ENCODE data around the gene CYTH1. TPM values are rescaled to one million over a fixed set of nuclear protein-coding genes. Genes with fewer than 3 reads are reported as not detected.

Gene CYTH1
- total RNA-seq, 1 experiment from 2014 or later, result 29.6 TPM

DNA sequence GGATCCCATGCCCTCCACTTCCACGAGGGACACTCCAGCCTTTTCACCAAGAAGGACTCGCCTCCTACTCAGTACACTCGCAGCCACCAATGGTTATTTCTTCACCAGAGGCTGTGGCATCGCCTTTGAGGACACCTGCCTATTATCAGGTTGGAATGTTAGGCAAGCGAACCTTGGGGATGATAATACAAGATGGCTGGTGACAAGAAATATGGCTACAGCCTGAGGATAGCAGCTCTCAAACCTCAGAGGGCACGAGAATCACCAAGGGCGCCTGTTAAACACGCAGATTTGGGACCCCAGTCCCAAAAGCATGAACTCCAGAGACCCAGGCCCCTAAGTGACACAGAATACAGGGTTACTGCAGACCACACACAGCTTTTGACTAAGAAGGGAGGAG is 58.1 kb downstream of the CYTH1 start:
- BruUV-seq (replicated peaks), result no TSS peak
- no peak for TF ChIP-seq CTCF (IDR thresholded peaks at IDR 0.05; ENCODE audit: insufficient read depth in 1 of 2, low read depth in 1 of 2, low read length in 1 of 2, severe bottlenecking in 1 of 2, unreplicated experiment in 1 of 2)

DNA sequence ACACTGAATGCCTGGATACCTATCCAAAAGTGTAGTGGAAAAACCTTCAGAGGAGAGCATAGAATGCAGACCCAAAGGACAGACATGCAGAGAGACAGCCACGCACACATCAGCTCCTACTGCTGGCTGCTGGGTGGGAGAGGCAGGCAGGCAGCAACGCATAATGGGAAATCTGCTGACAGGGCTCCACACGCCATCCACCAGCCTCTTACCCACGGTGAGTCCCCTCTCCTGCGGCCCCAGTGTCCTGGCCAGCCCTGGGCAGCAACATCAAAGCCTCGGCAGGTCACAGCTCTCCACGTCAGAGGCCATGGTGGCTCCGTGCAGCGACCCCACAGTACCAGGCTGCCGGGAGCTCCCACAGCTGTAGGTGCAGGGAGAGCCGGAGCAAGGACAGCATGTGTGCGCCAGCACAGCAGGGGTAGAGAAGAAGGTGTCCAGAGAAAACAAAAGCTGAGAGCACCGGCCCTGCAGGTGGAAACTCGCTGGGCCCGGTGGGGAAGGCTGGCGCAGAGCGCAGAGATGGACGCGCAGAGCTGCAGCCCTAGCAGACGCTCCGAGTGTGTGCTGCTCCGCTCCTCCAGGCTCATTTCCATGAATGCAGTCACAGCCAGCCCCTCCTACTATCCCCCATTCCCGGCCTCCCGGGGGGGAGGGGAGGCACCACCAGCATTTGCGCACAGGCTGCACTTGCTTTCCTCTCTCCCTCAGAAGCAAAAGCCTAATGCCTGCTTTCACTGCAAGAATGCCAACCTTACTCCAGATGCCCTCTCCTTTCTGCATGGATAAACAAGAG is 58.9 kb downstream of the CYTH1 start:
- POLR2A ChIA-PET, result no interaction called here
- Mint-ChIP-seq H3K4me1 (ENCODE audit: low read depth, unreplicated experiment) (peaks cover 17% of the 10 kb centered on the region), H3K27me3 (ENCODE audit: insufficient read depth, unreplicated experiment) (no peaks in the 10 kb centered on the region), H3K9me3 (ENCODE audit: unreplicated experiment) (no peaks in the 10 kb centered on the region), H3K36me3 (ENCODE audit: insufficient read depth, unreplicated experiment) (peaks cover 4% of the 10 kb centered on the region), H3K27ac (ENCODE audit: unreplicated experiment) (no peak overlapping the region), H3K4me3 (ENCODE audit: unreplicated experiment) (no peak overlapping the region)
- BruUV-seq (replicated peaks), result no TSS peak
- TF ChIP-seq CTCF (IDR thresholded peaks at IDR 0.05; ENCODE audit: insufficient read depth in 1 of 2, low read depth in 1 of 2, low read length in 1 of 2, severe bottlenecking in 1 of 2, unreplicated experiment in 1 of 2), result no peak
- Histone ChIP-seq H3K27me3 (replicated peaks; ENCODE audit: control insufficient read depth, insufficient read depth, low read length) (no peaks in the 10 kb centered on the region), H3K4me3 (ENCODE audit: low read depth, low read length) (no peak overlapping the region), H3K4me1 (peaks cover 24% of the 10 kb centered on the region), H3K9me3 (no peaks in the 10 kb centered on the region), H3K36me3 (ENCODE audit: control insufficient read depth, insufficient read depth, low read length) (peaks cover 1% of the 10 kb centered on the region; the same call in 1 of the 2 replicates)
- DNase-seq, result no peak
- CTCF ChIA-PET, result no interaction called here
- intact Hi-C loops (cut with micrococcal nuclease; ENCODE audit: unreplicated experiment), result no loop called here

More for the DNA sequence above, 58.1 kb downstream of the CYTH1 start:
- Mint-ChIP-seq H3K4me3 (ENCODE audit: unreplicated experiment) (no peak overlapping the region), H3K9me3 (ENCODE audit: unreplicated experiment) (no peaks in the 10 kb centered on the region), H3K4me1 (ENCODE audit: low read depth, unreplicated experiment) (peaks cover 17% of the 10 kb centered on the region), H3K27ac (ENCODE audit: unreplicated experiment) (no peak overlapping the region), H3K36me3 (ENCODE audit: insufficient read depth, unreplicated experiment) (peaks cover 4% of the 10 kb centered on the region), H3K27me3 (ENCODE audit: insufficient read depth, unreplicated experiment) (no peaks in the 10 kb centered on the region)
- no peak overlapping the region for H3K4me3 ChIP-seq (ENCODE audit: low read depth, low read length)
- H3K4me1 ChIP-seq, result peaks cover 22% of the 10 kb centered on the region
- no peaks in the 10 kb centered on the region for H3K9me3 ChIP-seq
- H3K36me3 ChIP-seq (ENCODE audit: control insufficient read depth, insufficient read depth, low read length), result peaks cover 1% of the 10 kb centered on the region; the same call in 1 of the 2 replicates
- ChIA-PET CTCF (no interaction called here), POLR2A (no interaction called here)
- intact Hi-C loops (cut with micrococcal nuclease; ENCODE audit: unreplicated experiment), result no loop called here
- DNase-seq, result no peak
- H3K27me3 ChIP-seq (replicated peaks; ENCODE audit: control insufficient read depth, insufficient read depth, low read length), result no peaks in the 10 kb centered on the region

DNA sequence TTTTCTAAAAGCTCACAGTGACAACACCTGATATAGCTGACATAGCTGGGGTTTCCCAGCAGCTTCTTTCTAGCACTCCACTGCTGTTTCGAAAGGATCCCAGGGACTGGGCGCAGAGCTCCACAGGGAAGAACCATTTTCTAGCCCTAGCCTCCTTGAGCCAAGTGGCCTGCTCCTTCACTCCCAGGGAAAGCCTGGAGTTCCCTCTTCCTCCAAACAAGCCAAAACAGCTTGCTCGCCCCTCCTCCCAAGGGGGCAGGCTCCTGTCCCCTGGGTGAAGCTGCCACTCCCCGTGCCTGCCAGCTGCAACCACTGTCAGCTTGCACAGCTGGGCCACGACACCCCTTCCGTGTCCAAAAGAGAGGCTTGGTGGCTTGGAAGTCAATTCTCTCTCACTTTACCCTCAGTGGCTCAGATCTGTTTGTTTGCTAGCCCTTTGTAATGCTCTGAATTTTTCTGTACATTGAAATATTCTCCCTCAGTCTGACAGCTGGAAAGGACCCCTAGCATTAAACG is 59.8 kb downstream of the CYTH1 start:
- no peaks in the 10 kb centered on the region for H3K27me3 Mint-ChIP-seq (ENCODE audit: insufficient read depth, unreplicated experiment)
- peaks cover 24% of the 10 kb centered on the region for H3K4me1 ChIP-seq
- POLR2A ChIA-PET, result no interaction called here
- no peak overlapping the region for H3K4me3 ChIP-seq (ENCODE audit: low read depth, low read length)
- H3K9me3 ChIP-seq, result no peaks in the 10 kb centered on the region
- no TSS peak for BruUV-seq (replicated peaks)
- H3K4me3 Mint-ChIP-seq (ENCODE audit: unreplicated experiment), result no peak overlapping the region
- H3K36me3 ChIP-seq (ENCODE audit: control insufficient read depth, insufficient read depth, low read length), result 0 out of 2 replicates have a peak, but pooled peaks cover 1% of the 10 kb centered on the region
- no peaks in the 10 kb centered on the region for H3K27me3 ChIP-seq (replicated peaks; ENCODE audit: control insufficient read depth, insufficient read depth, low read length)
- no peak overlapping the region for H3K27ac Mint-ChIP-seq (ENCODE audit: unreplicated experiment)
- no peak for DNase-seq
- H3K9me3 Mint-ChIP-seq (ENCODE audit: unreplicated experiment), result no peaks in the 10 kb centered on the region
- peaks cover 4% of the 10 kb centered on the region for H3K36me3 Mint-ChIP-seq (ENCODE audit: insufficient read depth, unreplicated experiment)
- intact Hi-C loops (cut with micrococcal nuclease; ENCODE audit: unreplicated experiment), result no loop called here
- CTCF ChIA-PET, result no interaction called here
- peaks cover 17% of the 10 kb centered on the region for H3K4me1 Mint-ChIP-seq (ENCODE audit: low read depth, unreplicated experiment)
- TF ChIP-seq CTCF (IDR thresholded peaks at IDR 0.05; ENCODE audit: insufficient read depth in 1 of 2, low read depth in 1 of 2, low read length in 1 of 2, severe bottlenecking in 1 of 2, unreplicated experiment in 1 of 2), result no peak
